IMR-90 (cell line): Measurements from ENCODE around the gene ANKRD16. TPM values are rescaled to one million over a fixed set of nuclear protein-coding genes. Genes with fewer than 3 reads are reported as not detected.

Experiments used
- ATAC-seq: fragments of 200-7000 bp; cut with Tn5 transposase; 2 replicates; pipeline ENCODE4 v1.9.1; 2020; ENCODE audit warnings: low read depth, mild to moderate bottlenecking, moderate library complexity
- BruUV-seq: library from RNA; stranded (reverse); fragments of 400-500 nt; replicated peaks from 2 replicates; lab custom pipeline; 2021; lab: Mats Ljungman, UMichigan
- CTCF ChIA-PET: fragments of 300-600 bp; formaldehyde crosslinking; extraction: SDS; loops from one replicate; lab custom pipeline; 2021; ENCODE audit warnings: antibody characterized with exemption; lab: Yijun Ruan, JAX
- POLR2A ChIA-PET: fragments of 300-600 bp; sonication (Branson Sonifier 250); formaldehyde crosslinking; loops from one replicate; lab custom pipeline; 2022; ENCODE audit warnings: antibody characterized with exemption; ENCODE audit not compliant: unreplicated experiment; lab: Charles Lee
- DNase-seq: peaks from one replicate; pipeline ENCODE4 v3.0.0; 2013
- H2AFZ ChIP-seq: replicated peaks from 2 replicates; pipeline ENCODE3; 2013; ENCODE audit warnings: low read length, mild to moderate bottlenecking; ENCODE audit not compliant: poor library complexity
- H2AK5ac ChIP-seq: 2 replicates; pipeline ENCODE4 v1.6.1; 2013; ENCODE audit warnings: low read depth, low read length, inconsistent platforms
- H2AK9ac ChIP-seq: replicated peaks from 2 replicates; pipeline ENCODE3; 2013; ENCODE audit warnings: mild to moderate bottlenecking, low read depth, low read length, moderate library complexity; ENCODE audit not compliant: poor library complexity
- H2BK120ac ChIP-seq: 2 replicates; pipeline ENCODE4 v1.6.1; 2013; ENCODE audit warnings: low read depth, low read length, inconsistent platforms
- H2BK15ac ChIP-seq: 3 replicates; pipeline ENCODE4 v1.6.1; 2013; ENCODE audit warnings: low read depth, low read length, inconsistent platforms
- H2BK20ac ChIP-seq: 2 replicates; pipeline ENCODE4 v1.6.1; 2013; ENCODE audit warnings: low read depth, mild to moderate bottlenecking, inconsistent platforms, low read length, moderate library complexity
- H2BK5ac ChIP-seq: 2 replicates; pipeline ENCODE4 v1.6.1; 2013; ENCODE audit warnings: mild to moderate bottlenecking, low read depth, low read length, inconsistent platforms; ENCODE audit not compliant: poor library complexity, severe bottlenecking
- H3K14ac ChIP-seq: replicated peaks from 2 replicates; pipeline ENCODE4 v1.6.1; 2013; ENCODE audit warnings: low read depth, low read length, inconsistent platforms
- H3K18ac ChIP-seq: 2 replicates; pipeline ENCODE4 v1.6.1; 2013; ENCODE audit warnings: low read depth, low read length, control low read depth
- H3K23ac ChIP-seq: 2 replicates; pipeline ENCODE4 v1.6.1; 2013; ENCODE audit warnings: low read depth, low read length, inconsistent platforms
- H3K27ac ChIP-seq: 2 replicates; pipeline ENCODE4 v1.5.1; 2013; ENCODE audit warnings: mild to moderate bottlenecking, control low read depth, low read length; ENCODE audit not compliant: insufficient read depth
- H3K27me3 ChIP-seq: 2 replicates; pipeline ENCODE4 v1.6.1; 2013; ENCODE audit warnings: low read length; ENCODE audit not compliant: control insufficient read depth, insufficient read depth
- H3K36me3 ChIP-seq: 2 replicates; pipeline ENCODE4 v1.6.1; 2013; ENCODE audit warnings: low read length, mixed read lengths; ENCODE audit not compliant: control insufficient read depth, insufficient read depth
- H3K4ac ChIP-seq: 2 replicates; pipeline ENCODE4 v1.6.1; 2013; ENCODE audit warnings: low read depth, low read length, inconsistent platforms
- H3K4me1 ChIP-seq: 2 replicates; pipeline ENCODE4 v1.6.1; 2013; ENCODE audit warnings: low read length, mixed read lengths; ENCODE audit not compliant: control insufficient read depth, insufficient read depth
- H3K4me2 ChIP-seq: 2 replicates; pipeline ENCODE4 v1.6.1; 2013; ENCODE audit warnings: low read depth, mild to moderate bottlenecking, control low read depth, low read length, moderate library complexity
- H3K4me3 ChIP-seq: 2 replicates; pipeline ENCODE4 v1.5.1; 2013; ENCODE audit warnings: low read depth, mild to moderate bottlenecking, control low read depth, low read length, moderate library complexity; ENCODE audit not compliant: insufficient read depth
- H3K56ac ChIP-seq: 2 replicates; pipeline ENCODE4 v1.6.1; 2013; ENCODE audit warnings: low read length, inconsistent platforms; ENCODE audit not compliant: insufficient read depth; ENCODE audit errors: extremely low read depth
- H3K79me1 ChIP-seq, 2 experiments: 2 replicates each; pipeline ENCODE4 v1.6.1; 2013; ENCODE audit warnings: low read length in 2 of 2, inconsistent platforms in 1 of 2, low read depth in 1 of 2
- H3K9ac ChIP-seq: 2 replicates; pipeline ENCODE4 v1.6.1; 2013; ENCODE audit warnings: low read depth, low read length, control low read depth
- H3K9me1 ChIP-seq: 2 replicates; pipeline ENCODE4 v1.6.1; 2013; ENCODE audit warnings: low read length, inconsistent platforms; ENCODE audit not compliant: insufficient read depth
- H3K9me3 ChIP-seq: 2 replicates; pipeline ENCODE4 v1.6.1; 2013; ENCODE audit warnings: low read length; ENCODE audit not compliant: control insufficient read depth, insufficient read depth
- H4K20me1 ChIP-seq: 2 replicates; pipeline ENCODE4 v1.6.1; 2013; ENCODE audit warnings: low read length, inconsistent platforms; ENCODE audit not compliant: insufficient read depth
- H4K5ac ChIP-seq: 2 replicates; pipeline ENCODE4 v1.6.1; 2013; ENCODE audit warnings: mild to moderate bottlenecking, low read depth, low read length, control low read depth
- H4K8ac ChIP-seq, 2 experiments: 2 replicates each; pipeline ENCODE4 v1.6.1; 2013; ENCODE audit warnings: low read depth in 2 of 2, low read length in 2 of 2, control low read depth in 1 of 2, inconsistent platforms in 1 of 2
- H4K91ac ChIP-seq: 2 replicates; pipeline ENCODE4 v1.6.1; 2013; ENCODE audit warnings: low read depth, low read length, inconsistent platforms; ENCODE audit not compliant: insufficient read depth
- CEBPB ChIP-seq: IDR thresholded peaks from 2 replicates; pipeline ENCODE4 v1.6.1; 2012; ENCODE audit warnings: low read depth, low read length, improper control_type of control experiment
- CHD1 ChIP-seq: IDR thresholded peaks from 2 replicates; pipeline ENCODE4 v1.6.1; 2012; ENCODE audit warnings: low read depth, low read length, improper control_type of control experiment
- FOS ChIP-seq: fragments of 150-350 bp; IDR thresholded peaks from 2 replicates; pipeline ENCODE4 v1.6.1; 2016; ENCODE audit warnings: low read depth, low read length
- MAFK ChIP-seq: IDR thresholded peaks from 2 replicates; pipeline ENCODE4 v1.6.1; 2012; ENCODE audit warnings: low read depth, low read length, improper control_type of control experiment
- MAZ ChIP-seq: IDR thresholded peaks from 2 replicates; pipeline ENCODE4 v1.6.1; 2012; ENCODE audit warnings: low read depth, mild to moderate bottlenecking, low read length, improper control_type of control experiment, moderate library complexity, borderline replicate concordance
- MXI1 ChIP-seq: IDR thresholded peaks from 2 replicates; pipeline ENCODE4 v1.6.1; 2012; ENCODE audit warnings: low read depth, mild to moderate bottlenecking, low read length, moderate library complexity, borderline replicate concordance
- NFE2L2 ChIP-seq: fragments of 150-350 bp; IDR thresholded peaks from 2 replicates; pipeline ENCODE4 v1.6.1; 2016; ENCODE audit warnings: low read depth, mild to moderate bottlenecking, low read length
- POLR2A ChIP-seq: IDR thresholded peaks from 2 replicates; pipeline ENCODE4 v1.6.1; 2012; ENCODE audit warnings: mild to moderate bottlenecking, low read depth, low read length
- RAD21 ChIP-seq: IDR thresholded peaks from 2 replicates; pipeline ENCODE4 v1.6.1; 2012; ENCODE audit warnings: low read length, improper control_type of control experiment
- RCOR1 ChIP-seq: IDR thresholded peaks from 2 replicates; pipeline ENCODE4 v1.6.1; 2012; ENCODE audit warnings: mild to moderate bottlenecking, low read length, improper control_type of control experiment; ENCODE audit not compliant: insufficient replicate concordance
- RFX5 ChIP-seq: IDR thresholded peaks from 2 replicates; pipeline ENCODE4 v1.8.0; 2012; ENCODE audit warnings: low read depth, mild to moderate bottlenecking, low read length, moderate library complexity
- SMC3 ChIP-seq: fragments of 150-350 bp; IDR thresholded peaks from 2 replicates; pipeline ENCODE4 v1.6.1; 2016; ENCODE audit warnings: low read depth, mild to moderate bottlenecking, antibody characterized with exemption, low read length, moderate library complexity
- WGBS, 2 experiments: methylation state at CpG; one replicate each; pipeline versions ENCODE4 v1.1.5 to v1.1.7; 2013; ENCODE audit warnings: missing lambda C conversion rate in 2 of 2; ENCODE audit not compliant: insufficient read length in 1 of 2; ENCODE audit errors: extremely low coverage in 2 of 2; 5-methylcytosine and 5-hydroxymethylcytosine counted together
- dilution Hi-C: fragments of 300-500 bp; cut with HindIII; formaldehyde crosslinking; loops from one replicate; pipeline ENCODE4 v1.14.3; 2018; ENCODE audit warnings: low sequenced_read_pairs; ENCODE audit not compliant: unreplicated experiment
- in situ Hi-C: fragments of 300-500 bp; cut with MboI; formaldehyde crosslinking; loops from 3 replicates; pipeline ENCODE4 v1.14.3; 2019; ENCODE audit warnings: low sequenced_read_pairs, inconsistent platforms, mixed read lengths
- intact Hi-C: fragments of 100-400 bp; cut with micrococcal nuclease; formaldehyde crosslinking; loops from 2 replicates; pipeline ENCODE4 v1.10.0; 2022
- polyA plus RNA-seq, 3 experiments: library from polyadenylated mRNA; depleted of rRNA; stranded (reverse); fragments of >200 nt; gene quantifications; 2 replicates each; pipeline ENCODE4 v1.2.3, GENCODE V29; 2012; ENCODE audit warnings: low replicate concordance in 1 of 3
- total RNA-seq: library from RNA; depleted of rRNA; stranded (reverse); fragments of >200 nt; gene quantifications from 2 replicates; pipeline ENCODE4 v1.2.3, GENCODE V29; 2012
- TF ChIP-seq, protein P1 (sequence below): fragments of 150-350 bp; IDR thresholded peaks from 2 replicates; pipeline ENCODE4 v1.6.1; 2017; ENCODE audit warnings: mild to moderate bottlenecking, antibody characterized with exemption, low read length, low read depth
- TF ChIP-seq, protein P2 (sequence below): conservative IDR thresholded peaks from 2 replicates; pipeline ENCODE4 v1.5.1; 2012; ENCODE audit warnings: mild to moderate bottlenecking, low read depth, low read length, improper control_type of control experiment
- TF ChIP-seq, protein P3 (sequence below): fragments of 150-350 bp; IDR thresholded peaks from 2 replicates; pipeline ENCODE4 v1.6.1; 2016; ENCODE audit warnings: low read depth, mild to moderate bottlenecking, low read length, moderate library complexity, borderline replicate concordance

ANKRD16 gene
- total and polyA plus RNA-seq, 2 of the 4 experiments (the other 2 are of a cell fraction): 5.1 to 5.7 TPM

DNA sequence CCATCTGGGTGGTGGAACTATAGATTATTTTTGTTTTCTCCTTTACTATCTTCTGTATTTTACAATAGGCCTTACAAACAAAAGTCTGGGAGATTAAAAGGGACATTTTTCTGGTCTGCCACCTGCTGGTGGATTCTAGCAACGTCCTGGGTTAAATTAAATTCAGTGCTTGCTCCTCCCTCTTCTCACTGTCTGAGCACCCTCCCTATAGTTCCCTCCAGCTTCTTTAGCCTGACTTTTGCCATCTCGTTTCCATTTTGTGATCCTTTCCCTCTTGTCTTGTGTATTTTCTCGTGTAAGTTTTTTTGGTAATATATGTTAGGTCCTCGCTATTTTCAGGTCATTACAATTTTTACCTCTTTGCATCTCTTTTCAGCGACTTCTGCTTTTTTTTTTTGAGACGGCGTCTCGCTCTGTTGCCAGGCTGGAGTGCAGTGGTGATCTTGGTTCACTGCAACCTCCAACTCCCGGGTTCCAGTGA, 16.1 kb downstream of the ANKRD16 start:
- no peak overlapping the region for H3K23ac ChIP-seq
- intact Hi-C loops (loop anchor here (1.0 to 5.0 kb wide), 4 partner anchors 60 to 431 kb away; partner anchors contain the start of gene GDI2), dilution Hi-C loops (no loop called here), in situ Hi-C loops (loop anchor here (25.0 kb wide), 2 partner anchors 411 to 1036 kb away; partner anchors contain the start of gene AKR1E2)
- H3K18ac ChIP-seq: no peak overlapping the region
- H4K8ac ChIP-seq: no peak overlapping the region
- no peak overlapping the region for H3K4me2 ChIP-seq
- H4K91ac ChIP-seq: no peak overlapping the region
- H3K27ac ChIP-seq: no peak overlapping the region
- H2BK20ac ChIP-seq: no peak overlapping the region
- no peaks in the 10 kb centered on the region for H3K27me3 ChIP-seq
- ChIA-PET POLR2A (interaction anchor here (0.6 kb wide), 1 partner anchor 441 kb away, joined by 14 read pairs; no protein-coding TSS in a partner anchor), CTCF (interaction anchor here (0.7 to 1.5 kb wide), 5 partner anchors 11 to 1942 kb away, joined by 3 to 4 read pairs (median 3); no protein-coding TSS in a partner anchor)
- DNase-seq: peak; percentile 70
- H2BK5ac ChIP-seq: no peak overlapping the region
- 90% methylated on average over 4 of the region's 9 CpGs; no CpG with 5 or more reads in 1 of the 2 experiments for WGBS, 2 experiments
- H3K4me3 ChIP-seq: no peak overlapping the region
- no peak overlapping the region for H3K9ac ChIP-seq
- peak; percentile 89 for ATAC-seq
- peaks cover 0 to 5% of the 10 kb centered on the region in 2 experiments; a peak in 1 of 4 replicates for H3K79me1 ChIP-seq
- no peak overlapping the region for H4K5ac ChIP-seq
- no peak overlapping the region for H3K56ac ChIP-seq
- H2AK9ac ChIP-seq: no peak overlapping the region
- BruUV-seq: no TSS peak
- no peak overlapping the region for H3K4ac ChIP-seq
- H2AFZ ChIP-seq: no peak overlapping the region
- H4K20me1 ChIP-seq: no peaks in the 10 kb centered on the region
- no peaks in the 10 kb centered on the region; the same call in 1 of the 2 replicates for H3K9me3 ChIP-seq
- H2AK5ac ChIP-seq: no peak overlapping the region
- H3K14ac ChIP-seq: no peak overlapping the region
- H2BK120ac ChIP-seq: no peak overlapping the region
- H3K4me1 ChIP-seq: 0 out of 2 replicates have a peak, but pooled peaks cover 4% of the 10 kb centered on the region
- H3K36me3 ChIP-seq: peaks cover 21% of the 10 kb centered on the region
- H3K9me1 ChIP-seq: peaks cover 4% of the 10 kb centered on the region; the same call in 1 of the 2 replicates
- H2BK15ac ChIP-seq: no peak overlapping the region
- TF ChIP-seq, protein P1, sequence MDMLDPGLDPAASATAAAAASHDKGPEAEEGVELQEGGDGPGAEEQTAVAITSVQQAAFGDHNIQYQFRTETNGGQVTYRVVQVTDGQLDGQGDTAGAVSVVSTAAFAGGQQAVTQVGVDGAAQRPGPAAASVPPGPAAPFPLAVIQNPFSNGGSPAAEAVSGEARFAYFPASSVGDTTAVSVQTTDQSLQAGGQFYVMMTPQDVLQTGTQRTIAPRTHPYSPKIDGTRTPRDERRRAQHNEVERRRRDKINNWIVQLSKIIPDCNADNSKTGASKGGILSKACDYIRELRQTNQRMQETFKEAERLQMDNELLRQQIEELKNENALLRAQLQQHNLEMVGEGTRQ: no peak
- TF ChIP-seq MAZ (no peak), CHD1 (no peak), RCOR1 (no peak), MXI1 (no peak), SMC3 (peak; percentile 81), RAD21 (peak; percentile 62), FOS (no peak), NFE2L2 (no peak), RFX5 (no peak), MAFK (no peak), POLR2A (no peak), CEBPB (no peak)
- TF ChIP-seq, protein P2, sequence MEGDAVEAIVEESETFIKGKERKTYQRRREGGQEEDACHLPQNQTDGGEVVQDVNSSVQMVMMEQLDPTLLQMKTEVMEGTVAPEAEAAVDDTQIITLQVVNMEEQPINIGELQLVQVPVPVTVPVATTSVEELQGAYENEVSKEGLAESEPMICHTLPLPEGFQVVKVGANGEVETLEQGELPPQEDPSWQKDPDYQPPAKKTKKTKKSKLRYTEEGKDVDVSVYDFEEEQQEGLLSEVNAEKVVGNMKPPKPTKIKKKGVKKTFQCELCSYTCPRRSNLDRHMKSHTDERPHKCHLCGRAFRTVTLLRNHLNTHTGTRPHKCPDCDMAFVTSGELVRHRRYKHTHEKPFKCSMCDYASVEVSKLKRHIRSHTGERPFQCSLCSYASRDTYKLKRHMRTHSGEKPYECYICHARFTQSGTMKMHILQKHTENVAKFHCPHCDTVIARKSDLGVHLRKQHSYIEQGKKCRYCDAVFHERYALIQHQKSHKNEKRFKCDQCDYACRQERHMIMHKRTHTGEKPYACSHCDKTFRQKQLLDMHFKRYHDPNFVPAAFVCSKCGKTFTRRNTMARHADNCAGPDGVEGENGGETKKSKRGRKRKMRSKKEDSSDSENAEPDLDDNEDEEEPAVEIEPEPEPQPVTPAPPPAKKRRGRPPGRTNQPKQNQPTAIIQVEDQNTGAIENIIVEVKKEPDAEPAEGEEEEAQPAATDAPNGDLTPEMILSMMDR: peak; percentile 74
- TF ChIP-seq, protein P3, sequence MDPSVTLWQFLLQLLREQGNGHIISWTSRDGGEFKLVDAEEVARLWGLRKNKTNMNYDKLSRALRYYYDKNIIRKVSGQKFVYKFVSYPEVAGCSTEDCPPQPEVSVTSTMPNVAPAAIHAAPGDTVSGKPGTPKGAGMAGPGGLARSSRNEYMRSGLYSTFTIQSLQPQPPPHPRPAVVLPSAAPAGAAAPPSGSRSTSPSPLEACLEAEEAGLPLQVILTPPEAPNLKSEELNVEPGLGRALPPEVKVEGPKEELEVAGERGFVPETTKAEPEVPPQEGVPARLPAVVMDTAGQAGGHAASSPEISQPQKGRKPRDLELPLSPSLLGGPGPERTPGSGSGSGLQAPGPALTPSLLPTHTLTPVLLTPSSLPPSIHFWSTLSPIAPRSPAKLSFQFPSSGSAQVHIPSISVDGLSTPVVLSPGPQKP: no peak
